DOHH2 (cell line): ENCODE results near the gene SLC25A23.

ENCODE experiments used
- H3F3A ChIP-seq: fragments of 200-600 bp; sonication (generic), shearing (Covaris generic); 2 replicates; pipeline ENCODE4 v1.6.0; 2016; ENCODE audit warnings: antibody characterized with exemption, mild to moderate bottlenecking; ENCODE audit not compliant: control insufficient read depth, insufficient read depth
- H3K27ac ChIP-seq: fragments of 200-600 bp; sonication (generic); 2 replicates; pipeline ENCODE4 v1.5.1; 2014; ENCODE audit warnings: low read depth, mild to moderate bottlenecking, low read length, moderate library complexity
- H3K27me3 ChIP-seq: fragments of 200-600 bp; sonication (generic); 2 replicates; pipeline ENCODE4 v1.6.1; 2014; ENCODE audit warnings: mild to moderate bottlenecking, low read length, mixed read lengths; ENCODE audit not compliant: control insufficient read depth
- H3K36me3 ChIP-seq: fragments of 200-600 bp; sonication (generic); 2 replicates; pipeline ENCODE4 v1.6.1; 2014; ENCODE audit warnings: mild to moderate bottlenecking, low read length, moderate library complexity, mixed read lengths; ENCODE audit not compliant: control insufficient read depth
- H3K4me1 ChIP-seq: fragments of 200-600 bp; sonication (generic); 2 replicates; pipeline ENCODE4 v1.6.1; 2014; ENCODE audit warnings: mild to moderate bottlenecking, low read length, mixed read lengths; ENCODE audit not compliant: control insufficient read depth
- H3K4me2 ChIP-seq: fragments of 200-600 bp; sonication (generic); 2 replicates; pipeline ENCODE4 v1.6.0; 2014; ENCODE audit warnings: mild to moderate bottlenecking, low read length, moderate library complexity
- H3K4me3 ChIP-seq: fragments of 200-600 bp; sonication (generic); 2 replicates; pipeline ENCODE4 v1.5.1; 2014; ENCODE audit warnings: mild to moderate bottlenecking, low read length, mixed read lengths
- H3K79me2 ChIP-seq: fragments of 200-600 bp; sonication (generic); 2 replicates; pipeline ENCODE4 v1.6.1; 2014; ENCODE audit warnings: mild to moderate bottlenecking, low read length, mixed read lengths; ENCODE audit not compliant: control insufficient read depth
- H3K9me2 ChIP-seq: fragments of 200-600 bp; sonication (generic); replicated peaks from 2 replicates; pipeline ENCODE4 v1.6.1; 2014; ENCODE audit warnings: mild to moderate bottlenecking, low read length, mixed read lengths; ENCODE audit not compliant: control insufficient read depth
- H3K9me3 ChIP-seq: fragments of 200-600 bp; sonication (generic); 2 replicates; pipeline ENCODE4 v1.6.1; 2014; ENCODE audit warnings: antibody characterized with exemption, low read length, mixed read lengths; ENCODE audit not compliant: control insufficient read depth, insufficient read depth
- H4K20me1 ChIP-seq: fragments of 200-600 bp; sonication (generic); 2 replicates; pipeline ENCODE4 v1.6.0; 2014; ENCODE audit warnings: low read depth, mild to moderate bottlenecking, antibody characterized with exemption, low read length, moderate library complexity; ENCODE audit not compliant: control insufficient read depth, insufficient read depth
- EZH2phosphoT487 ChIP-seq: fragments of 200-600 bp; sonication (generic); IDR thresholded peaks from 2 replicates; pipeline ENCODE4 v1.6.1; 2017; ENCODE audit warnings: borderline replicate concordance, mild to moderate bottlenecking, antibody characterized with exemption, low read length, moderate library complexity, mixed read lengths
- TF ChIP-seq, protein P1 (sequence below): fragments of 200-600 bp; sonication (generic); IDR thresholded peaks from one replicate; pipeline ENCODE4 v1.5.1; 2014; ENCODE audit warnings: antibody characterized with exemption, mild to moderate bottlenecking, low read depth, low read length; ENCODE audit not compliant: poor library complexity, severe bottlenecking

SLC25A23 gene

DNA sequence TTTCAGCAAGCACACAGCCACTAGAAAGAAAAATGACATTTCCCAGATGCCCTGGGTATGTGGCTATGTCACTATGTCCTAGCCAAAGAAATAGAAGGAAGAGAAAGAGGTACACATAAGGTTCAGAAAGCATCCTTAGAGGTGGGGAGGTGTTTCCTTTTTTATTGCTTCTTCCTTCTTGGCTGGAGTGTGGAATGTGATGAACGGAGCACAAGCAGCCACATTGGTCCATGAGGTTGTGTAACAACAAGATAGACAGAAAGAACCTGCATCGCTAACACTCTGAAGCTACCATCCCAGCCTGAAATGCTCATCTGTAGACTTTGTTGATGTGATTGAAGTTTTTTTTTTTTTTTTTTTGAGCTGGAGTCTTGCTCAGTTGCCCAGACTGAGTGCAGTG, 6.7 kb downstream of the SLC25A23 start:
- Histone ChIP-seq H3K79me2 (peaks cover 6% of the 10 kb centered on the region; the same call in 1 of the 2 replicates), H3K36me3 (peaks cover 57% of the 10 kb centered on the region), H3K9me2 (no peaks in the 10 kb centered on the region), H3K4me2 (no peak overlapping the region), H3F3A (no peaks in the 10 kb centered on the region), H3K27ac (no peak overlapping the region), H3K9me3 (peaks cover 13% of the 10 kb centered on the region), H4K20me1 (no peaks in the 10 kb centered on the region), H3K27me3 (no peaks in the 10 kb centered on the region), H3K4me1 (peaks cover 6% of the 10 kb centered on the region), H3K4me3 (no peak overlapping the region)
- TF ChIP-seq, protein P1, sequence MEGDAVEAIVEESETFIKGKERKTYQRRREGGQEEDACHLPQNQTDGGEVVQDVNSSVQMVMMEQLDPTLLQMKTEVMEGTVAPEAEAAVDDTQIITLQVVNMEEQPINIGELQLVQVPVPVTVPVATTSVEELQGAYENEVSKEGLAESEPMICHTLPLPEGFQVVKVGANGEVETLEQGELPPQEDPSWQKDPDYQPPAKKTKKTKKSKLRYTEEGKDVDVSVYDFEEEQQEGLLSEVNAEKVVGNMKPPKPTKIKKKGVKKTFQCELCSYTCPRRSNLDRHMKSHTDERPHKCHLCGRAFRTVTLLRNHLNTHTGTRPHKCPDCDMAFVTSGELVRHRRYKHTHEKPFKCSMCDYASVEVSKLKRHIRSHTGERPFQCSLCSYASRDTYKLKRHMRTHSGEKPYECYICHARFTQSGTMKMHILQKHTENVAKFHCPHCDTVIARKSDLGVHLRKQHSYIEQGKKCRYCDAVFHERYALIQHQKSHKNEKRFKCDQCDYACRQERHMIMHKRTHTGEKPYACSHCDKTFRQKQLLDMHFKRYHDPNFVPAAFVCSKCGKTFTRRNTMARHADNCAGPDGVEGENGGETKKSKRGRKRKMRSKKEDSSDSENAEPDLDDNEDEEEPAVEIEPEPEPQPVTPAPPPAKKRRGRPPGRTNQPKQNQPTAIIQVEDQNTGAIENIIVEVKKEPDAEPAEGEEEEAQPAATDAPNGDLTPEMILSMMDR: no peak
- TF ChIP-seq EZH2phosphoT487: no peak

DNA sequence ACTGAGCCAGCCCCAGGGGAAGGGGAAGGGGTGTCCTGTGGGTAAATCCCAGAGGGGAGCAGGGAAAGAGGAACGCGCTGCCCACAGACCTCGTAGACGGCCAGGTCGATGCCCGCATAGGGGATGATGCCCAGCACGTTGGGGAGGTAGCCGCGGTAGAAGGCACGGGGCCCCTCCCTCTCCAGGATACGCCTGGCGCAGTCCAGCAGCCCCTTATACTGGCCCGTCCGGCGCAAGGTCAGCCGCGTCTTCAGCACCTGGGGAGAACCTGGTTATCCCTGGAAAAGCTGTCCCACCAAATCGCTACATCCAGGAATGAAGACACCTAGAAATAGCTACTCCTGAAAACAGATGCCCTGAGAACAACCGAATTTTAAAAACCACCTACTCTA, 7.4 kb downstream of the SLC25A23 start:
- no peaks in the 10 kb centered on the region for H3K79me2 ChIP-seq
- no peaks in the 10 kb centered on the region for H3K4me1 ChIP-seq
- peaks cover 51% of the 10 kb centered on the region for H3K36me3 ChIP-seq
- no peaks in the 10 kb centered on the region for H4K20me1 ChIP-seq
- no peaks in the 10 kb centered on the region for H3F3A ChIP-seq
- H3K9me2 ChIP-seq: no peaks in the 10 kb centered on the region
- TF ChIP-seq EZH2phosphoT487: no peak
- TF ChIP-seq, protein P1: no peak
- H3K4me3 ChIP-seq: no peak overlapping the region
- no peaks in the 10 kb centered on the region for H3K27me3 ChIP-seq
- H3K4me2 ChIP-seq: no peak overlapping the region
- no peak overlapping the region for H3K27ac ChIP-seq
- H3K9me3 ChIP-seq: peaks cover 13% of the 10 kb centered on the region

DNA sequence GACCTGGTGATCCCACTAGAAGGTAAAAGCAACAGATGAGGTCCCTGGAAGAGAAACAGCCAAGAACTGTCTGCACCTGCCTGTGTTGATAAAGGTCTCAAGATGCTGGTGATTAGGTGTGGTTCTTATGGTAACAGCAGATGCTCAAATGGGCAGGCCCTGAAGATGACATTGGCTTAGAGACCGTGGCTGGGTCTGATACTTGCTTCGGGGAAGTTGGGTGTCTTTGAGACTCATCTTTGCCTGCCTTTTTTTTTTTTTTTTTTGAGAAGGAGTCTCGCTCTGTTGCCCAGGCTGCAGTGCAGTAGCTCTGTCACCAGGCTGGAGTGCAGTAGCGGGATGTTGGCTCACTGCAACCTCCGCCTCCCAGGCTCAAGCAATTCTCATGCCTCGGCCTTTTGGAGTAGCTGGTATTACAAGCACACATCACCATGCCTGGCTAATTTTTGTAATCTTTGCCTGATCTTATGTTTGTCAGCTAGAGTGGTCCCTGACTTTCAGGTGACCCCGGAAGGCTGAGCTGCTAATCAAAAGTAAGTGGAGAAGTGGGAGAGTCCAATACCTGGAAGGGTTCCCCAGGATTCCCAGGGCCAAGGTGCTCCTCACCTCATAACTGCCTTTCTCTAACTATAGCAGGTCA, 7.9 kb downstream of the SLC25A23 start:
- H3K9me2 ChIP-seq: no peaks in the 10 kb centered on the region
- no peaks in the 10 kb centered on the region for H4K20me1 ChIP-seq
- H3K27me3 ChIP-seq: no peaks in the 10 kb centered on the region
- H3K79me2 ChIP-seq: no peaks in the 10 kb centered on the region
- TF ChIP-seq, protein P1: no peak
- TF ChIP-seq EZH2phosphoT487: no peak
- no peaks in the 10 kb centered on the region for H3K4me1 ChIP-seq
- no peak overlapping the region for H3K4me2 ChIP-seq
- no peaks in the 10 kb centered on the region for H3F3A ChIP-seq
- peaks cover 46% of the 10 kb centered on the region for H3K36me3 ChIP-seq
- no peak overlapping the region for H3K4me3 ChIP-seq
- peaks cover 13% of the 10 kb centered on the region for H3K9me3 ChIP-seq
- H3K27ac ChIP-seq: no peak overlapping the region
